ENCODE results near the gene DNAAF1.

The DNAAF1 gene

DNA sequence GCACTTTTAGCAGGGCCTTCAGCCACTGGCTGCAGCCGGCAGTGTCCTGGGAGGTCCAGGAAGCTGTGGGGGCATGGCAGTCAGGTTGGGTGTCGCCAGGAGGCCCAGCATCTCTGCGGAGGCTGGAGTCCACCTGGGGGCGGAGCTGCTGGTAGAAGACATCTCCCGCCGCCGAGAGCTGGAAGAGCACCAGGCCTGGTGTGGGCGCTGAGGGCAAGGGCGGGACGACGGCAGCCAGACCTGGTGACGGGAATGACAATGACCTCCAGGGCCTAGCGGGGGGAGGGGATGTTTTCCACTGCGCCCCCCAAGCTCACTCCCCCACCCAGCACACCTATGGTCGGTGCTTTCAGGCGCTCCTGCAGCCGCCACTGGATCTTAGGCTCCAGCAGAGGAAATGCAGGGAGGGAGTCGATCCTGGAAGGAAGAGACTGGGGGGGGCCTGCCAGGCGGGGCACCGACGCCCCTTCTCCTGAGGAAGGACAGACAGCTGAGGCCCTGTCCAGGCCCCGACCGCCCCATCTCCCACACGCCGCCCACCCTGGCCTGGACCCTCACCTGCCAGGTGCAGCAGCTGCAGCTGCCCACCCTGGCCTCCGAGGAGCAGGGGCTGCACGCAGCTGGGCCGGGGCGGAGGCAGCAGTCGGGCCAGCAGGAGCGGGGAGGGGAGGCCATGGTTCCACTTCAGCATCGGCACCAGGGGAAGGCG is 34.7 kb downstream of the DNAAF1 start:
- no peak for DNase-seq (ENCODE audit: low read depth, low spot score)
- H3K4me3 ChIP-seq (ENCODE audit: low read length), result no peak overlapping the region

DNA sequence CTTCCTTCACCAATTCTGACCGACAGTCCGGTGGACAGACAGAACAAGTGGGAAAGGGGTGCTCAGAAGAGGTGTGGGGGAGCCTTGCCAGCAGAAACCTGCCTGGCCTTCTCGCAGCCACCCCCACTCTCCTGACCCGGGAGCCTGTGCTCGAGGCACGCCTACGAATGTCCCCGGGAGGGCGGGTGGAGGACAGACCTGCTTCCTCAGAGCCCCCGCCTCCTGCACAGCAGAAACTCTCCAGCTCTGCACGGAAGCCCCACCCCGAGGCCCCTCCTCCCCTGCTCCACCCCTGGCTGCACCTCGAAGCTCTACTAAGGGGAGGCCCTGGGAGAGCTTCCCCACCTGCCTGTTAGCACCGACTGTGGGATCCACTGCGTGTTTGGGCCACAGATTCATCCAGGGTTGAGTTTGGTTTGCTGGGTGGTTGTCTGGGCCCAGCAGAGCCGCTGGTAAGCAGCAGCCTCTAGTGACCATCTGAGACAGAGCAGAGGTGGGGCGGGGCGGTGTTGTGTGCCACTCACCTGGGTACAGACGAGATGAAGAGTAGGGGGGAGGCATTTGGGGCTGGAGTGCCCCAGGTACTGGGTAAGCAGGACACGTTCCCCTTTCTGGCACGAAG is 35.5 kb downstream of the DNAAF1 start:
- no peak overlapping the region for H3K4me3 ChIP-seq (ENCODE audit: low read length)
- no peak for DNase-seq (ENCODE audit: low read depth, low spot score)

DNA sequence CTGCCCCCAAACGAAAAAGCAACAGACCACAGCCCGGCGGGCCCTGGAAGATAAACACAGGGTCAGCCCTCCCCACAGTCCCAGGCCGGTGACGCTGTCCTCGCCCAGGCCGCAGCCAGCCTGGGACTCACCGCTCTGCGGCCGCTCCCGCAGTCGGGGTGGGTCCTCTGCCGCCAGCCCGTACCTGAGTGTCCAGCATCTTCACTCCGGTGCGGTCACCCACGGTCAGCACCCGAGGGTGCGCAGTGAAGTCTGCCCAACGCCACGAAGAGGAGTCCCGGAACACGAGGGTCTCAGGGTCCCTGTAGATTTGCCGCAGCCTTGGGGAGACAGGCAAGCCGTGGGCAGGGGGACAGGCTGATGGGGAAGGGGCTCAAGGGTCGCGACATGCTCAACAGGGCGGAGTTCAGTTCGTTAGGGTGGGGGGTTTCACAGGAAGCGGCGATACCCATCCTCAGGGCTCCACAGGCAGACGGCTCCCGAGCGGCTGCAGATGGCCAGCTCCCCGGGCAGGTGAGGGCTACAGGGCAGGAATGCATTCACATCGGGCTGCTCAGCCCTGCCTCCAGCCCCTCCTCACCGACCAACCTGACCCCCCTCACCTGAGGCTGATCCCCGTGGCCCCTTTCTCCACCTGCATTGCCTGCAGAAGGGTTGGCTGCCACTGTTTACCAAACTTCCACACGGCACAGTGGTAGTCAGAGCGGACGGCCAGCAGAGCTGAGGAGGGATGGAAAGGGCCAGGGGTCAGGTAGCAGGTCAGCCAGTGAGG is 36.2 kb downstream of the DNAAF1 start:
- no peak for DNase-seq (ENCODE audit: low read depth, low spot score)

DNA sequence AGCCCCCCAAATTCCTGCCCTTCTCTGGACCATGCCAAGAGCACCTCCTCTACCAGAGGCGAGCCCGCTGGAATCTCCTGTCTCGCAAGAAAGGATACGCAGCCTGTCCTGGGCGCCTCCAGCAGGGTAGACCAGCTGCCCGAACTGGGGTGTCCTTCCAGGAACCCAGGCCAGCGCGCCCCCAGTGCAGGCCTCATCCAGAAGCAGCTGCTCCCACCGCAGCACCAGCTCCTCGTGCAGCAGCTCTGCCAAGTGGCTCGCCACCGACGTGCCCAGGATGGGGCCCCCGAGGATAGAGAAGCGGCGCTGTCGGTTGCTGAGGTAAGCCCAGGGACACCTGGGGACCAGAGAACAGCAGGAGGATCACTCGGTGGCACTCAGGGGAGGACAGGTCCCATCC is 37.0 kb downstream of the DNAAF1 start:
- no peak for DNase-seq (ENCODE audit: low read depth, low spot score)
- no peak overlapping the region for H3K4me3 ChIP-seq (ENCODE audit: low read length)

More for the DNA sequence above, 36.2 kb downstream of the DNAAF1 start:
- no peak overlapping the region for H3K4me3 ChIP-seq (ENCODE audit: low read length)

DNA sequence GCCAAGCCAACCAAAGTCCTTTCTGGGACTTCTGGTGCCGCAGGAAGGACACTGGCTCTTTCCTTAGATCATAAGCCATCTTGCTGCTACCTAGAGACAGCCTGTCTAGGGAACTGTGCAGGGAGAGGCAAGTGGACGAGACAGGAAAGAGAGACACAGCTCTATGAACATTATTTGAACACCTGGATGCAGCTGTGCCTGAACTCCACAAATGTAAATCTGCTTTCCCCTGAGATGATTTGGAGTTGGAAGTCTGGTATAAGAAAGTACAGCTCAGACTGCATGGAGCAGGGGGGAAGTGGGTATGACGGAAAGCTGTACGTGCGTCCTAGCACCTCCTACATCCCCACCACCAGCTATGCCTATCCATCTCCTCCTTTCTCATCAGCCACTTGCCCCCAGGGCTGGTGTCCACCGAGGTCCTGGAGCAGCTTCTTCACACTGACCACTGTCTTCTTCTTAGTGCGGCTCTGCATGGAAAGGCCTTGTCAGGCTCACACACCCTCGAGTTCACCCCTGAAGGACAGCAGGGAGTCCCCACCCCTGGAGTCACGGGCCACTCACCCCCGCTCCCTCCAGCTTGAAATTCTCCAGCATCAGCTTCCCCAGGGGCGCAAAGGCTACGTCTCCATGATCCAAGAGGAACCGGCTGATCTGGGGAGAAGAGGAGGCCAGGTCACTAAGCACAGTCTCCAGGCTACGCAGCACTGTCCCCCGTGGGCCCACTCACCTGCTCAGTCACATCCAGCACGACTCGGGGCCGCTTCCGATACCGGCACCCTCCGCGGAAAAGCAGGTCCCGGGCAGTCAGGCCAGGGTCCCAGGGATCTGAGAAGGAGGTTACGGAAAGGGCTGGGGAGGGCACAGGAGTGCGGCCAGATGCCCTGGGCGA is 37.8 kb downstream of the DNAAF1 start:
- H3K4me3 ChIP-seq (ENCODE audit: low read length), result no peak overlapping the region
- no peak for DNase-seq (ENCODE audit: low read depth, low spot score)

DNA sequence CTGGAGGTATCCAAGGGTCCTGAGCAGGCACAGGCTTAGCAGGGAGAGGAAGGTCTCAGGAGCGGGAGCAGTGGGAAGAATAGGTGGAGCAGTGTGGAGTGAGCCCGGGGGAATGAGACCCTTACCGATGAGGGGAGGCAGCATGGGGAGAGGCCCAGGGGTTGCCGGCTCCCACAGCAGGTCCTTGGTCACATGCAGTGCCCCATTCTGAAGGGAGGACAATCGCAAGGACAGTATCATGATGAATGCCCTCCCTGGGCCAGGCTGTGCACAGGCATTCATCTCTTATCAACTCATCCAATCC is 38.4 kb downstream of the DNAAF1 start:
- no peak overlapping the region for H3K4me3 ChIP-seq (ENCODE audit: low read length)
- no peak for DNase-seq (ENCODE audit: low read depth, low spot score)

DNA sequence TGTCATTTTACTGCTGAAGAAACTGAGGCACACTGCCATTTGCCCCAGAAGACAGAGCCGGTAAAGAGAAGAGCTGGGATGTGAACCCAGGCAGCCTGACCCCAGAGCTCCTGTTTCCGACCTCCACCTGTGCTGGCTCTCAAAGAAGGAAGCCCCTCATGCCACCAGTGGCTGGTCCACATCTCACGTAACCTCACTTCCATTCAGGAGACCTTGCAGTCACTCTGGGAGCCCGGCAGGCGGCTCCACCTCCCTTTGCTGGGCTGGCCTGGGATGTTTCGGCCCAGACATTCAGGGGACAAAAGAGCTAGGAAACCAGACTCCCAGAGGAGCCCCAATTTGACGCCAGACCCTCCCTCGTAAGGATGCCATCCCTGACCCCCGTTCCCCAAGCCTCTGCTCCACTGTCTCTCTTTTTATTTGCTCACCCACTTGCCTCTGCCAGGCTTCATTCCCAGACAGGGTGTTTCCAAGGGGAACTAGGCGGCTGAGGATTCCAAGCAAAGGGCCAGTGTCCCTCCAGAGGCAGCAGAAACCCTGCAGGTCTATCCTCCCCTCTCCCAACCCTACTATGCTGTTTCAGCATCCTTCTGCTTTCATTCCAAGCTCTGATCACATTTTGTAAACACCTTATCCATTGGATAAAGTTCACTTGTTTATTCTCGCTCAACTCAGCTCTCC is 38.9 kb downstream of the DNAAF1 start:
- no peak for DNase-seq (ENCODE audit: low read depth, low spot score)

DNA sequence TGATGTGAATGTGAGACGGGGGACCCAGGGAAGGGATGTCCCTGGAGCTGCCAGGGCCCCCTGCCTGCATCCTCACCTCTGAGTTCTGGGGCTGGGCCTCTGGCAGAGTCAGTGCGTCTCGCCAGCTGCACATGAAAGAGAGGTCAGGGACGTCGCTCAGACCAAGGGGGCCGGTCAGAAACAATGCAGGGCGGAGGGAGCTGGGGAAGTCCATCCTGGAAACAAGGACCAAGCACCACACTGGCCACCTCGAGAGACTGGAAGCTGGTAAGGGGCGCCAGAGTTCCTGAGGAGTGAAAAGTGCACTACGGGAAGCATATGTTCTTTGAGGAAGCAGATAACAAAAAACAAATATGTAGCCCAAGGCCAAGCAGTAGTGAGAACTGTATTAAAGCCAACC is 39.7 kb downstream of the DNAAF1 start:
- no peak for DNase-seq (ENCODE audit: low read depth, low spot score)
- no peak overlapping the region for H3K4me3 ChIP-seq (ENCODE audit: low read length)

More for the DNA sequence above, 38.9 kb downstream of the DNAAF1 start:
- H3K4me3 ChIP-seq (ENCODE audit: low read length), result no peak overlapping the region

DNA sequence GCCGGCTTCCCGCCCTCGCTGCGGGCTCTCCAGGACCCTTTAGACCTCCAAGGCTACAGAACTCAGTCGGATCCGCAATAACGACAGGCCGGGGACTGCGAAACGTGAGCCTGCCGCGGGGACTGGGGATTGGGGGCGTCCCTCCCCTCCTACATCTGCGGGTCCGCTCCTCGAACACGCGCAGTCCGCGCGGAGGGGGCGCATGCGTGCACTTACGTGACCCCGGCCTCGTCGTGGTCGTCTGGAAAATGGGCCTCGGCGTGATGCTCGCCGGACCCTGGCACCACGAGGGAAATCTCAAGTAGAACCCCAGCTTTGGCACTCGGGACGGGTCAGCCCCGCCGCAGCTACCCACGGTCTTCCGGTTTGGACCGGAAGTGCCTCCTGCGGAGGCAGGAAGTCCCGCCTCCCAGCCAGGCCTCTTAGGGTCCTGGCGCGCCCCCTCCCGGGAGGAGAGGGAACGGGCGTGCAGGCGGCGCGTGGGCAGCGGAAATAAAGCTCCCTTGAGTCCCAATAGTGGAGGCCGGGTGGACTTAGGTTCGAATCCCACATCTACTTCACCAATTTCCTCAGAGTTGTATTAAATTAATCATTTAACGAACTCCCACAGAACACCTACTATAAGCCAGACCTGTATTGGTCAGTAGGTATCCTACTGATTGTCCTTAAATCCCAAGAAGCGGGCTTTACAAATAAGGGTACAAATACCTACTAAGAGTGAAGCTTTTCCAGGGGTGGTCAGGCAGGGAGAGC is 41.8 kb downstream of the DNAAF1 start, which contains the start of gene TAF1C:
TSS of gene TAF1C (minus strand) at position 373 of the 753 bp plus-strand sequence. CDS start 2,069 bp downstream, outside the sequence.
- DNase-seq (ENCODE audit: low read depth, low spot score), result peak; percentile 91
- peak within 1 kb of the TSS; percentile 92 for H3K4me3 ChIP-seq (ENCODE audit: low read length)

DNA sequence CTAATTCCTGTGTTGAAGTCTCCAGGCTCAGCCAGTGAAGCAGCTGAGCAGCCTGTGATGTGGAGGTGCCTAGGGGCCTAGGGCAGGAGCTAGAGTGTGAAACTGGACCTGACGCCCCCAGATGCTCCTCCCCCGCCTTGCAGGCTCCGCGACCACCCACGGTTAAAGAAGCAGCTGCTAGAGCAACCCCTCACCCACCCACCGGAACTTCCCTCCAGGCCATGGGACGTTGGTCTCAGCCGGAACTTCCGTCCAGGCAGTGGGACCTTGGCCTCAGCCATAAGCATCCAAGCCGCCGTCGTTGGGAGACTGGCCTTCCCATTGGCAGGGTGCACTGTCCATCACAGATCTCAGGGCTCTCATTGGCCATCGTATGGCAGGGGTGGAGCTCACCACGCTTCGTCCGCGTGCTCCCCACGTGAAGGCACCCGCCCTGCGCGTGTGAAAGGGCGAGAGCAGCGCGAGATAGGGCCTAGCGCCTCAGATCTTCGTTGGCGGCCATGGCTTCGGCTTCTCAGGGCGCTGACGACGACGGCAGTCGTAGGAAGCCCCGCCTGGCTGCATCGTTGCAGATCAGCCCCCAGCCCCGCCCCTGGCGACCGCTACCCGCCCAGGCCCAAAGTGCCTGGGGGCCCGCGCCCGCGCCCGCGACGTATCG is 45.8 kb downstream of the DNAAF1 start, which contains the start of gene ADAD2:
TSS of gene ADAD2 (plus strand) at position 427 of the 658 bp plus-strand sequence. CDS start at position 501, 74 bp downstream.
- DNase-seq (ENCODE audit: low read depth, low spot score), result no peak

DNA sequence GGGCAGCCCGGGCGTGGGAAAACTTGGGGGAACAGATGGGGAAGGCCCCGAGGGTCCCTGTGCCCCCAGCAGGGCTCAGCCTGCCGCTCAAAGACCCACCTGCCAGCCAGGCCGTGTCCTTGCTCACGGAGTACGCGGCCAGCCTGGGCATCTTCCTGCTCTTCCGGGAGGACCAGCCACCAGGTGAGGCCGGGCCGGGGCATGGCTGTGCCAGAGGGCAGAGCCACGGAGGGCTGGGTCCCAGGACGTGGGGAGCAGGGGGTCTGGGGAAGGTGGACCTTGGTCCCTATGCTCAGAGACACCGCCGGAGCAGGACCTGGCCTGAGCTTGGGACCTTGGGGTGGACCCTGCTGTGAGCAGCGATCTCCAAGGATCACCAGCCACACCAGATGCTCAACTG is 46.4 kb downstream of the DNAAF1 start:
- no peak for DNase-seq (ENCODE audit: low read depth, low spot score)
- H3K4me3 ChIP-seq (ENCODE audit: low read length), result no peak overlapping the region

More for the DNA sequence above, 45.8 kb downstream of the DNAAF1 start, which contains the start of gene ADAD2:
- H3K4me3 ChIP-seq (ENCODE audit: low read length), result no peak within 1 kb of the TSS

DNA sequence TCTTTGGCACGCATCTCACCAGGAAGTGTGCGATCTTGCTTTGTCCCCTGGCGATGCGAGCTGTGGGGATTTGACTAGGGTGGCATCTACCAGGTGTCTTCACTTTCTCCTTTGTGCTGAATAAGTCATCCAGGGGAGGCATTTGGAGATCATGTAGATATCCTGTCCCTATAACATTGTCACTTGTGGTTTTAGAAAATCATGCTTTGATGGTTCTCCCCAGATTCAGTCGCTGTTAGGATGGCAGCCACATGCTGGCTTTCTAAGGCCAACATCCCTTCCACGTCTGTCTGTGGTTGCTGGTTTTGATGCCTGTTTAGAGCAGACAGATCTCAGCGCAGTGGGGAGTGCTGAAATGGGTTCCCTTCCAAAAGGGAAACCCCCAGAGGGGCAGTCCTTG is 48.4 kb downstream of the DNAAF1 start:
- peak overlapping the region; percentile 32; the same call in 1 of the 2 replicates for H3K4me3 ChIP-seq (ENCODE audit: low read length)
- DNase-seq (ENCODE audit: low read depth, low spot score), result peak; percentile 92

DNA sequence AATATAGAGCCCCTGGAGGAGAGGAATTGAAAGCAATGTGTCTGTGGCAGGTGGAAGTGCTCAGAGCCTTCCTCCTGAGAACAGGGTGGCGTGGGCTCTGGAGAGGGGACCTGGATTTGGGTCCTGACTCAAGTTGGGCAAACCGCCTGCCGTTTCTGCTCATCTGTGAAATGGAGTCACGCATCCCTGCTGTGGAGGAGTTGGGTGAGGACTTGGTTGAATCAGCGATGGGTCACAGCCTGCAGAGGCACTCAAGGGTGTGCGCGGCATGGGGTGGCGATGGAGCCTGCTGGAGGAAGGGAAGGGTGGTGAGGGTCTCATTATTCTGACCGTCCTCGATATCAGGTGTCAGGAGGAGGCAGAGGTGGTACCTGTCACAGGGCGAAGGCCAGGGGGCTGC is 48.9 kb downstream of the DNAAF1 start:
- no peak for DNase-seq (ENCODE audit: low read depth, low spot score)
- peak overlapping the region; percentile 32 for H3K4me3 ChIP-seq (ENCODE audit: low read length)

DNA sequence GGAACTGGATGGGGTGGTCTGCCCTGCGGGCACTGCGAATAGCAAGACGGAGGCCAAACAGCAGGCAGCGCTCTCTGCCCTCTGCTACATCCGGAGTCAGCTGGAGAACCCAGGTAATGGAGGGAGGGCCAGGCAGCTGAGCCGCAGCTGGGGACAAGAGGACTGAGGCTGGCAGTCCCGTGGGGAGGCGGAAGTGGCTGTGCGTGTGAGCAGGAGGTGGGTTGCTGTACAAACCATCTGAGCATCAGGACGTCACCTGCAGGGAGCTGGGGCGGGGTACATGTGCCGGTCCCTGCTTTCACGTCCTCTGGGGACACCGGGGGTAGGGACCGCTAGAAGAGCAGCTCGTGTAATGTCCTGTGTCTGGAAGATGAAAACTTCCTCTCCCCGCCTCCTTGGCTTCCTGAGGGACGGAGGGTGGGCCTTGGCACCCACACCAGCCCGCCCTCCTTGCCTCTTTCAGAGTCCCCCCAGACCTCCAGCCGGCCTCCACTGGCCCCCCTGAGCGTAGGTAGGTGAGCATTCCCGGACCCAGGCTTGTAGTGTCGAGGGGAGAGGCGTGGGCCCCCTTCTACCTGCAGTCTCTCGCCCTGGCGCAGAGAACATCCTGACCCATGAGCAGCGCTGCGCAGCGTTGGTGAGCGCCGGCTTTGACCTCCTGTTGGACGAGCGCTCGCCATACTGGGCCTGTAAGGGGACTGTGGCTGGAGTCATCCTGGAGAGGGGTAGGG is 49.5 kb downstream of the DNAAF1 start:
- DNase-seq (ENCODE audit: low read depth, low spot score), result peak; percentile 73
- peak overlapping the region; percentile 32 for H3K4me3 ChIP-seq (ENCODE audit: low read length)

DNA sequence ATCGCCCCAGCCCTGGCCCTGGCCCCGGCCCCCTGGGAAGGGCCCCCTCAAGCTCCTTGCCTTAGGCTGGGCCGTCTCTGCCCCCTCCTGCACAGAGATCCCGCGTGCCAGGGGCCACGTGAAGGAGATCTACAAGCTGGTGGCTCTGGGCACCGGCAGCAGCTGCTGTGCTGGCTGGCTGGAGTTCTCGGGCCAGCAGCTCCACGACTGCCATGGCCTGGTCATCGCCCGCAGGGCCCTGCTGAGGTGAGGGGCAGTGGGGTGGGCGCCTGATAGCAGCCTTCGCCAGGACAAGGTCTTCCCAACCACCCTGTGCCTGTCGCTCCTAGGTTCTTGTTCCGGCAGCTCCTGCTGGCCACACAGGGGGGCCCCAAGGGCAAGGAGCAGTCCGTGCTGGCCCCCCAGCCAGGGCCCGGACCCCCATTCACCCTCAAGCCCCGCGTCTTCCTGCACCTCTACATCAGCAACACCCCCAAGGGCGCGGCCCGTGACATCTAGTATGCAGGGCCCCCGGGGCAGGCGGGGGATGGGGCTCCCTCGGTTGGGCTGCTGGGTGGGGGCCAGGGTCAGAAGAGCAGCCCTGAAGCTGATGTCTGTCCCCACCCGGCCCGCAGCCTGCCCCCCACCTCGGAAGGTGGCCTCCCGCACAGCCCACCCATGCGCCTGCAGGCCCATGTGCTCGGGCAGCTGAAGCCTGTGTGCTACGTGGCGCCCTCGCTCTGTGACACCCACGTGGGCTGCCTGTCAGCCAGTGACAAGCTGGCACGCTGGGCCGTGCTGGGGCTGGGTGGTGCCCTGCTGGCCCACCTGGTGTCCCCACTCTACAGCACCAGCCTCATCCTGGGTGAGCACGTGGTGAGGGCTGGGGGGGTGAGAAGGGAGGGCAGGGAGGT is 50.3 kb downstream of the DNAAF1 start:
- H3K4me3 ChIP-seq (ENCODE audit: low read length), result no peak overlapping the region
- DNase-seq (ENCODE audit: low read depth, low spot score), result no peak

DNA sequence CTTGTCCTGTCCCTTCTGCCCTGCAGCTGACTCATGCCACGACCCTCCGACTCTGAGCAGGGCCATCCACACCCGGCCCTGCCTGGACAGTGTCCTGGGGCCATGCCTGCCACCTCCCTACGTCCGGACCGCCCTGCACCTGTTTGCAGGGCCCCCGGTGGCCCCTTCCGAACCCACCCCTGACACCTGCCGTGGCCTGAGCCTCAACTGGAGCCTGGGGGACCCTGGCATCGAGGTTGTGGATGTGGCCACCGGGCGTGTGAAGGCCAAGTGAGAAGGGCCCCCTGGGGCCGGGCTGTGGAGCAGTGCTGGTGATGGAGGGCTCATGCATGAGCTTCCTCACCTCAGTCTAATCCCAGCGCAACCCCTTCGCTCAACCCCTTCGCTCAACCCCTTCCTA is 51.0 kb downstream of the DNAAF1 start:
- H3K4me3 ChIP-seq (ENCODE audit: low read length), result no peak overlapping the region

More for the DNA sequence above, 51.0 kb downstream of the DNAAF1 start:
- no peak for DNase-seq (ENCODE audit: low read depth, low spot score)
